HG02678 (cell line): Measurements from ENCODE around the gene FBXW8.

ENCODE experiments used
- ATAC-seq: cut with Tn5 transposase; IDR thresholded peaks from one replicate; pipeline ENCODE4 v1.9.1; 2021; ENCODE audit warnings: mild to moderate bottlenecking, moderate library complexity; ENCODE audit not compliant: unreplicated experiment

The FBXW8 gene

GRCh38 chr12:117019866-117020265, 109.1 kb downstream of the FBXW8 start:
- no peak for ATAC-seq

- no peak for ATAC-seq
These were observed 109.9 kb downstream of the FBXW8 start for GRCh38 chr12:117020536-117021220.

GRCh38 chr12:117022465-117022864, 111.7 kb downstream of the FBXW8 start:
- no peak for ATAC-seq

DNA sequence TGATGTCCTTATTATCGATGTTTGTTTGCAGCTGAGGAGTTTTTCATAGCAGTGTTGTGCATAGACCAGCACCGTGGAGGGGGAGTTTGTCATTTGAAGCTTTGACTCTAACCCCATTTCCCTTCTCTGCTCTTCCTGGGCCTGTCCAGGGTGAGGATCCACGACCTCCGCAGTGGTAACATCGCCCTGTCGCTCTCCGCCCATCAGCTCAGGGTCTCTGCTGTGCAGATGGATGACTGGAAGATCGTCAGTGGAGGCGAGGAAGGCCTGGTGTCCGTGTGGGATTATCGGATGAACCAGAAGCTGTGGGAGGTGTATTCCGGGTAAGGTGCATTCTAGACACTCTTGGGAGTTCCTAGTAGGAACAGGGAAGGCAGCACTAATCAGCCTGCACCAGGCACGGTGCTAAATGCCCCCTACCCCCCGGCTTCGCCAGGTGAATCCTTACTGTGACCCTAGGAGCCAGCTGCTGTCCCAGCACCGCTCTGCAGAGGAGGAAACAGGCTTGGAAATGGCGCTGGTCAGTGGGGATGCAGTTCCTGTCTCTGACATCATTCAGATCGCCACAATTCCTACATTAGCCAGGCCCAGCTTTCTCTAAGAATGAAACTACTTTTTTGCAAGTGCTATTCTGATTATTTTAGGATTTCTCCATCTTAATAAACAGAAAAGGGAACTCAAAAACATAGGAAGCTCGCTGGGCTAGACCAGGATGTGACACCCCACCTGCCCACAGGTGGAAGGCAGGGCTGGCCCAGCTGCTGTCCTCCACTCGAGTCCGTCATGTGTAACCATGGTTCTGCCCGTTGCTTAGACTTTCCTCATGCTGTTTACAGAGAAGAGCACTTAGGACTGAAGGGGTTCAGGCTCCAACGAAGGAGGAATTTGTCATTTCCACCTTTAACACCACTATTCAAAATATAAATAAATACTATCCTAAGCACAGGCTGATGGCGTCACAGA, 113.5 kb downstream of the FBXW8 start:
- no peak for ATAC-seq

DNA sequence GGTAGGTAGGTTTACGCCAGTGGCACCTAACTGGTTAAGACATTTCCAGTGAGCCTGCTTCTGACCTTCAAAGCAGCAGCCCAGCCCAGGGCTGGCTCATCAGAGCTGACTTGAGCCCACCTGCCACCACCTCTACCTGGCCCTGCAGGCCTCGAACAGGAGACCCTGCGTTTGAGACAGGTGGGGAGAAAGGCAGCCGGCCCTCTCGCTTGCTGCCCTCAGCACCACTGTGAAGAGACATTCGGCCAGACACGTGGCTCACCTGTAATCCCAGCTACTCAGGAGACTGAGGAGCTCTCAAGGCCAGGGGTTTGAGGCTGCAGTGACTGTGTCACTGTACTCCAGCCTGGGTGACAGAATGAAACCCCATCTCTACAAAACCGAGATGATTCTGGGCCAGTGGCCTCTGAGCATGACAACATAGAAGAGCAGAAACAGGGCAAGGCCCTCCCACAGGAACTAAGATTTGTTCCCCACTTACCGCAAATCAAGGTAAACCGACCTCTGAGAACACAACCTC, 114.3 kb downstream of the FBXW8 start:
- no peak for ATAC-seq

DNA sequence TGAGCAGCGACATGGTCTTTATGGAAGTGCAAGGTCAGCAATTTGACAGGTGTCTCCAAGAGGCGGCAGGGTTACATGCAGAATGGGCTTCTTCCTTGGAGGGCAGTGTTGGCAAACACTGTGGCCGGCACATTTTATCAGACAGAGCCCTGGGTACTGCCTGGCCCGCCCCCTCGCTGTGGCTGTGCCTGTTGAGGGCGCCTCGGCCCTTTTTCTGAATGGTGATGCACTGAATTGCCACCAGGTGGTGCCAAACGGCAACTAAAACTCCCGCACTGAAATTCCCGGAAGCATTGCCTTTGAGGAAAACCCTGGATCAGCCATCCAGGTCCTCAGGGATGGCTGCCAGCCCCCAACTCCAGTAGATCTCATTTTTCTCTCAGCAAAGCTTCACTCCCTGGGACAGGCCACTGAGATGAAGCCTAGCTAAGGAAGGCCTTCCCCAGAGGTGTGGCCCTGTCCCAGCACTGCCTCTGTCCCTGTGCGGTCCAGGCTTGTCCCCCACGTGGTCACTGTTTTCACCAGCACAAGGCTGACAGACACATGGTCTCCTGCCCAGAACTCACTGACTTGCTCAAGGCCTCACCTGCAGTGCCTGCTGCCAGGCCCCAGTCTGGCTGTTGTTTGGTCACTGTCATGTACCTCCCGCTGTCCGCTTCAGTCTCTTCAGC, 114.9 kb downstream of the FBXW8 start:
- no peak for ATAC-seq

GRCh38 chr12:117026343-117026742, 115.6 kb downstream of the FBXW8 start:
- ATAC-seq: no peak

DNA sequence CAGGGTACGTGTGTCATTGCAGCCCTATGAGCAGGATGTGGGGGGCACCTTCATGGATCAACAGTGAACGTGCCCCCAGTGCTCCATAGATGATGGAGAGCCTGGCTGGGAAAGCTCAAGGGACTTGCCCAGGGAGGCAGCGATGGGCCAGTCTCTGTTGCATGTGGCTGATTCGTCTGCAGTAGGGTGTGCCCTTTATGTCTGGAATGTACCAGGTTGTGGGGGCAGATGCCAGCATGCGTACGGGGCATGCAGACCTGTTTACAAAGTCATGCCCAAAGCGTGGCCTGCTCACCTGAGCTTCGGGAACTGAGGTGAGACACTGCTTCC, 116.1 kb downstream of the FBXW8 start:
- ATAC-seq: no peak

- ATAC-seq: no peak
These were observed 116.7 kb downstream of the FBXW8 start for GRCh38 chr12:117027251-117028086.

GRCh38 chr12:117028254-117028653, 117.5 kb downstream of the FBXW8 start:
- ATAC-seq: no peak

- ATAC-seq: no peak
These were observed 119.6 kb downstream of the FBXW8 start for GRCh38 chr12:117030187-117030900.

- no peak for ATAC-seq
These were observed 121.3 kb downstream of the FBXW8 start for GRCh38 chr12:117031843-117032592.

DNA sequence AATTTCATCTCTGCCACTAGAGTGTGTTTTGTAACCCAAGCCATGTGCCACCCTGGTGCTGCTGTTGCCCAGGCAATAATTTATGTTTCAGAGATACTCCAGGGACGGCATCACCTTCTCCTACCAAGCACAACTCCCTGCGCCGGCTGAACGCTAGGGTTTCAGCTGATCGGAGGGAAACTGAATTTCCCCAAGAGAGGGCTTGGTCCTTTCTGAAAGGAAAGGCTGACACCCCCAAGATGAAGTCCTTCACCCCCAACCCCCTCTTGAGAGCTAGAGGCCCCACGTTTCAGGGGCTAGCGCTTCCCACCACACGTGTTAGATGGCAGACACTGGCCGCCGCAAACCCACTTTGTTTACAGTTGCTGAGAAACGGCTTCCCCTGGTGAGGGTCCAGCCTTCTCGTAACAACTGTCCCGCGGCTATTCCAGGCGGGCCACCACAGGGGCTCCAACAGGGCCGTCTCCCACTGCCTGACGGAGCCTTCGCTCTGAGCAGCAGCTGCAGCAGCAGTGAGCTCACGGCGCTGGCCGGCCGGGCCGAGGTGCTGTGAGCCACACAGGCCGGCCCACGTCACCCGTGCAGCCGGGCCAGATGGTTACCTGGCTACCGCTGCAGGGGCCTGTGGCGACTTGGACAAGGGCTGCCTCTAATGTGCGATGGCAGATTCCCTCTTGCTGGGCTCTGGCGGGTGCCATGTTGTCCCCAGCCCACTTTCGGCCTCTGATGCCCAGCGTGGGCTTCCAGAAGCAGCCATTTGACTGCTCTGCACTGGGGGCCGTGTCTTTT, 122.0 kb downstream of the FBXW8 start:
- no peak for ATAC-seq

- no peak for ATAC-seq
These were observed 122.9 kb downstream of the FBXW8 start for GRCh38 chr12:117033382-117034221.

- ATAC-seq: no peak
These were observed 123.5 kb downstream of the FBXW8 start for GRCh38 chr12:117034249-117034648.

DNA sequence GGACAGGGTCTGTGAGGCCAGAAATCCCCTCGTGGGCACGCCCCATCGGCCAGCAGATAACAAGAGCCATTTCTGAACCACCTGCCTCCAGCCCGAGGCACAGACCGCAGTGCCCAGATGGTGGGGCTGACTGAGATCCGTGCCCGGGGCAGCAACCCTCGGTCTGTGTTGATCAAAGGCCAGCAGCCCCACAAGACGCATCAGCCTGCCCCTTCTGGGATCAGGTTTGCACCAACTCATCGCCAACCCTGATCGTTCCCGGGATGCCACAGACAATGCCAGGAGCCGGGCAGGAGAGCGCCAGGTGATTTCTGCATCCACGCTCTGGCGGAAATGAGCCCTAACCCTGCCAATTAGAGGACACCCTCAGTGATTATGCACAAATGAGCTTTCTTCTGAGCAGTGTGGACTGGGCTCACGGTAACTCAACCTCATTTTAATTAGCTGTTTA, 124.0 kb downstream of the FBXW8 start:
- ATAC-seq: no peak

DNA sequence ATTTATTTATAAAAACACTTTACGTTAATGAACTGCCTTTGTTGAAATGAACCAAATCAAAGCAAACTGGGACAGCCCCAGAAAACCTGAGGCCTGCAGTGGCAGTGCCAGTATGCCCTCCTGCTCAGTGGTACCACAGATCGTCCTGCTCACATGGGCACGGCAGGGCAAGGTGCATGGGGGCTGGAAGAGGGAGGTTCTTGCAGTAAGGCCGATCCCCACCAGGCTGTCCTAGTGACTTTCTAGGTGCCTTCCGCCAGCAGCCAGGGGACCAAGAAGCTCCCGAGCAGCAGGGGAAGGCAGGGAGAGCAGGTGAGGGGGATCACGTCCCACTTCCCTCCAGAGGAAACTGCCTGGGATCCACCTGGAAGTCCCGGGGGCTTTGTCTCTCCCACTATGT, 124.5 kb downstream of the FBXW8 start:
- no peak for ATAC-seq
